Left lung (tissue), 10 donors: Measurements from ENCODE around the gene FLCN. TPM values are rescaled to one million over a fixed set of nuclear protein-coding genes. Genes with fewer than 3 reads are reported as not detected.
A peak's percentile ranks its signal among the peaks of the same experiment; 100 is the strongest.

Experiments used
- ATAC-seq: fragments of 200-7000 bp; cut with Tn5 transposase; one replicate; pipeline ENCODE4 v1.9.1; 2020; ENCODE audit warnings: moderate library complexity
- DNase-seq, 4 donors: peaks; one replicate each; pipeline ENCODE4 v3.0.0-alpha.2; 2013 to 2020
- H3K27ac ChIP-seq, 2 donors: fragments of 200-600 bp; sonication (generic) in 1 of 2; one replicate each; pipeline versions ENCODE4 v1.5.0 to v1.8.0; 2020 to 2021
- H3K27me3 ChIP-seq, 2 donors: fragments of 200-600 bp; sonication (generic) in 1 of 2; one replicate each; pipeline versions ENCODE4 v1.5.0 to v1.8.0; 2020 to 2021
- H3K36me3 ChIP-seq, 2 donors: fragments of 200-600 bp; sonication (generic) in 1 of 2; one replicate each; pipeline versions ENCODE4 v1.5.0 to v1.8.0; 2020 to 2021
- H3K4me1 ChIP-seq, 2 donors: fragments of 200-600 bp; one replicate each; pipeline ENCODE4 v1.8.0; 2021
- H3K4me3 ChIP-seq, 2 donors: fragments of 200-600 bp; sonication (generic) in 1 of 2; one replicate each; pipeline versions ENCODE4 v1.5.0 to v1.8.0; 2020 to 2021; ENCODE audit warnings: mild to moderate bottlenecking in 1 of 2
- H3K9me3 ChIP-seq, 2 donors: fragments of 200-600 bp; sonication (generic) in 1 of 2; one replicate each; pipeline versions ENCODE4 v1.5.0 to v1.8.0; 2020 to 2021
- CTCF ChIP-seq, 2 donors: fragments of 200-600 bp; sonication (generic) in 1 of 2; IDR thresholded peaks; one replicate each; pipeline versions ENCODE4 v1.5.0 to v1.8.0; 2021; ENCODE audit warnings: antibody characterized with exemption in 2 of 2
- intact Hi-C, 2 donors: fragments of 100-400 bp; cut with DNase I; formaldehyde crosslinking; loops; one replicate each; pipeline versions ENCODE4 v1.11.2 to v1.14.2; 2022
- polyA plus RNA-seq, 6 donors: library from polyadenylated mRNA; unstranded; fragments of 120-200 nt; gene quantifications; one replicate each; pipeline ENCODE4 v1.2.1, GENCODE V29; 2013; ENCODE audit not compliant: insufficient read length in 6 of 6
- total RNA-seq, 2 donors: library from RNA; stranded (reverse); fragmentation: NEBNext Ultra II Directional; extraction: Animal tissue kit (Norgen Biotek cat#: 25700); gene quantifications; one replicate each; pipeline ENCODE4 v1.2.1, GENCODE V29; 2021
- donor health status: DM: no; HTN: yes; CAD: no.
- donor health status: DM: no; HTN: no; CAD: no.

Gene FLCN
- total and polyA plus RNA-seq, 8 donors: 39.6 to 80.1 (median 50.8) TPM

GRCh38 chr17:17181666-17182597, 55.0 kb downstream of the FLCN start:
- H3K36me3 ChIP-seq: peaks cover 0 to 83% of the 10 kb centered on the region in 2 donors
- no peaks in the 10 kb centered on the region for H3K9me3 ChIP-seq
- H3K4me3 ChIP-seq: no peak overlapping the region
- TF ChIP-seq CTCF (IDR thresholded peaks at IDR 0.05): no peak
- H3K27ac ChIP-seq: no peak overlapping the region
- no peaks in the 10 kb centered on the region for H3K27me3 ChIP-seq
- peak in 1 of 4 donors; percentile 55 for DNase-seq
- intact Hi-C loops: no loop called here
- H3K4me1 ChIP-seq: peaks cover 8 to 37% of the 10 kb centered on the region in 2 donors
- no peak for ATAC-seq

- intact Hi-C loops: no loop called here
- no peak overlapping the region for H3K4me3 ChIP-seq
- ATAC-seq (no peak), DNase-seq (no peak)
- H3K4me1 ChIP-seq: peaks cover 5 to 30% of the 10 kb centered on the region in 2 donors
- peaks cover 0 to 89% of the 10 kb centered on the region in 2 donors for H3K36me3 ChIP-seq
- H3K9me3 ChIP-seq: no peaks in the 10 kb centered on the region
- no peaks in the 10 kb centered on the region for H3K27me3 ChIP-seq
- TF ChIP-seq CTCF (IDR thresholded peaks at IDR 0.05): no peak
- no peak overlapping the region for H3K27ac ChIP-seq
Observed at GRCh38 chr17:17180741-17181525, 56.0 kb downstream of the FLCN start.

GRCh38 chr17:17180141-17180603, 56.8 kb downstream of the FLCN start:
- Histone ChIP-seq H3K9me3 (no peaks in the 10 kb centered on the region), H3K36me3 (peaks cover 0 to 96% of the 10 kb centered on the region in 2 donors), H3K4me1 (peaks cover 0 to 29% of the 10 kb centered on the region in 2 donors), H3K4me3 (no peak overlapping the region), H3K27ac (peak overlapping the region in 1 of 2 donors; percentile 13), H3K27me3 (no peaks in the 10 kb centered on the region)
- intact Hi-C loops: no loop called here
- no peak for TF ChIP-seq CTCF (IDR thresholded peaks at IDR 0.05)
- DNase-seq (peak in 1 of 4 donors; percentile 49), ATAC-seq (no peak)

- intact Hi-C loops: no loop called here
- Histone ChIP-seq H3K9me3 (no peaks in the 10 kb centered on the region), H3K27me3 (no peaks in the 10 kb centered on the region), H3K4me3 (no peak overlapping the region), H3K36me3 (peaks cover 0 to 100% of the 10 kb centered on the region in 2 donors), H3K27ac (peak overlapping the region in 1 of 2 donors; percentile 13), H3K4me1 (peaks cover 0 to 21% of the 10 kb centered on the region in 2 donors)
- no peak for DNase-seq
- no peak for TF ChIP-seq CTCF (IDR thresholded peaks at IDR 0.05)
- ATAC-seq: no peak
Observed at GRCh38 chr17:17179371-17179827, 57.6 kb downstream of the FLCN start.
